ES-I3 (cell line): ENCODE data around the gene NABP2.
"Not testable (repeated sequence)": the region's sequence is repeated elsewhere in the genome, so short reads cannot be mapped to it uniquely, and the experiment has no call there.

Experiments
- H3K36me3 ChIP-seq: 2 replicates; pipeline ENCODE4 v1.6.1; 2013; ENCODE audit warnings: mild to moderate bottlenecking, low read length, control low read depth, moderate library complexity; ENCODE audit not compliant: insufficient read depth
- H3K4me1 ChIP-seq: 2 replicates; pipeline ENCODE4 v1.6.1; 2013; ENCODE audit warnings: mild to moderate bottlenecking, control low read depth, low read length; ENCODE audit not compliant: insufficient read depth
- H3K9ac ChIP-seq: 2 replicates; pipeline ENCODE4 v1.6.1; 2013; ENCODE audit warnings: low read depth, mild to moderate bottlenecking, low read length, moderate library complexity
- H3K9me3 ChIP-seq: 2 replicates; pipeline ENCODE4 v1.6.1; 2013; ENCODE audit warnings: mild to moderate bottlenecking, low read length, moderate library complexity; ENCODE audit not compliant: control insufficient read depth, insufficient read depth

NABP2 gene

GRCh38 chr12:56261503-56262232 lies 37.5 kb downstream of the NABP2 start:
- peaks cover 6% of the 10 kb centered on the region for H3K4me1 ChIP-seq
- no peaks in the 10 kb centered on the region for H3K9me3 ChIP-seq
- no peaks in the 10 kb centered on the region for H3K36me3 ChIP-seq
- H3K9ac ChIP-seq = no peak overlapping the region

- H3K9ac ChIP-seq, H3K36me3 ChIP-seq, H3K4me1 ChIP-seq, H3K9me3 ChIP-seq: not testable (repeated sequence)
Observed at GRCh38 chr12:56262955-56263354, 38.8 kb downstream of the NABP2 start.

- H3K4me1 ChIP-seq, H3K9me3 ChIP-seq, H3K36me3 ChIP-seq: not testable (repeated sequence)
- peak overlapping the region; percentile 87 for H3K9ac ChIP-seq
Observed at GRCh38 chr12:56266068-56266692, 42.0 kb downstream of the NABP2 start.

- Histone ChIP-seq H3K36me3 (peaks cover 8% of the 10 kb centered on the region), H3K4me1 (no peaks in the 10 kb centered on the region), H3K9ac (peak within 1 kb of the TSS; percentile 87), H3K9me3 (no peaks in the 10 kb centered on the region)
Observed at GRCh38 chr12:56266693-56267442, 42.7 kb downstream of the NABP2 start, which contains the start of gene COQ10A. Gene COQ10A (plus strand): TSS chr12:56266942. CDS start chr12:56267119, 177 bp downstream.

GRCh38 chr12:56267443-56268071 lies 43.4 kb downstream of the NABP2 start:
- H3K4me1 ChIP-seq = no peaks in the 10 kb centered on the region
- peaks cover 10% of the 10 kb centered on the region for H3K36me3 ChIP-seq
- peak overlapping the region; percentile 87; the same call in 1 of the 2 replicates for H3K9ac ChIP-seq
- no peaks in the 10 kb centered on the region for H3K9me3 ChIP-seq

GRCh38 chr12:56271031-56271430 lies 46.9 kb downstream of the NABP2 start:
- Histone ChIP-seq H3K9ac (no peak overlapping the region), H3K9me3 (no peaks in the 10 kb centered on the region), H3K4me1 (no peaks in the 10 kb centered on the region), H3K36me3 (peaks cover 33% of the 10 kb centered on the region)

GRCh38 chr12:56272468-56272867 lies 48.3 kb downstream of the NABP2 start:
- not testable (repeated sequence) for H3K4me1 ChIP-seq, H3K9ac ChIP-seq, H3K9me3 ChIP-seq
- H3K36me3 ChIP-seq = peaks cover 36% of the 10 kb centered on the region

GRCh38 chr12:56274299-56274698 lies 50.2 kb downstream of the NABP2 start:
- Histone ChIP-seq H3K9me3 (no peaks in the 10 kb centered on the region), H3K9ac (no peak overlapping the region), H3K4me1 (no peaks in the 10 kb centered on the region), H3K36me3 (peaks cover 36% of the 10 kb centered on the region)

- Histone ChIP-seq H3K36me3 (peaks cover 35% of the 10 kb centered on the region), H3K4me1 (no peaks in the 10 kb centered on the region), H3K9ac (no peak overlapping the region), H3K9me3 (no peaks in the 10 kb centered on the region)
Observed at GRCh38 chr12:56278905-56279304, 54.8 kb downstream of the NABP2 start.
